Measurements from ENCODE around the gene SMAD2. TPM values are rescaled to one million over a fixed set of nuclear protein-coding genes. Genes with fewer than 3 reads are reported as not detected.

SMAD2 gene
- total RNA-seq, 1 experiment from 2014 or later, result 121 TPM

DNA sequence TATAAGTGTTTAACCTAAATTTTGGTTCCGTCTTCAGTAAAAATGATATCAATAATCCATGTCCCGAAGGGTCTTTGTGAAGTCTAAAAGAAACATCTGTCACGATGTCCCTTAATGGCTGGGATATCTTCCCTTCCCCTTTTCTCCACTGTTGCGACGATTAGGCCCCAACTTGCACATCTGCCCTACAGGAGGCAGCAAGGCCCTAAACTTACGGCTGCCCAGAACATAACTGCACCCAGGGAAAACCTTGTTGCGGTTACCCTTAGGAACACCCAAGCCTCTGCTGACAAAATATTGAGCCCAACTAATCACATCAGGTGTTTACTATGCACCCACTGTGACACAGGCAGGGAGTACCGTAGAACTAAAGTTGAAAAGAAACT is 1.3 kb upstream of the SMAD2 start:
- Histone ChIP-seq H3K79me1 (ENCODE audit: insufficient read depth, low read depth, low read length, poor library complexity, severe bottlenecking) (no peaks in the 10 kb centered on the region), H2AK5ac (ENCODE audit: insufficient read length, low read length) (no peak overlapping the region), H3K9ac (ENCODE audit: extremely low read depth, insufficient read length, low read length) (peak overlapping the region; percentile 42), H4K91ac (ENCODE audit: insufficient read length, low read depth, low read length) (no peak overlapping the region), H3T11ph (ENCODE audit: low read length) (no peak overlapping the region), H3K23me2 (ENCODE audit: insufficient read length, low read depth, low read length, poor library complexity, severe bottlenecking) (peaks cover 5% of the 10 kb centered on the region), H3K79me2 (ENCODE audit: insufficient read depth, low read length) (peaks cover 21% of the 10 kb centered on the region; the same call in 1 of the 2 replicates), H2BK15ac (ENCODE audit: low read depth, low read length) (no peak overlapping the region), H4K20me1 (ENCODE audit: control insufficient read depth, insufficient read depth, insufficient read length) (no peaks in the 10 kb centered on the region), H3K14ac (ENCODE audit: insufficient read depth, low read length) (no peak overlapping the region), H4K8ac (replicated peaks; ENCODE audit: insufficient read length, low read depth, low read length) (no peak overlapping the region), H2AFZ (ENCODE audit: low read length) (no peak overlapping the region), H2BK120ac (ENCODE audit: low read depth, low read length, poor library complexity, severe bottlenecking) (no peak overlapping the region), H3K27me3 (ENCODE audit: insufficient read depth, low read length) (no peaks in the 10 kb centered on the region), H3K4me2 (ENCODE audit: insufficient read depth, insufficient read length, low read length) (peak overlapping the region; percentile 77), H3K9me3 (ENCODE audit: control insufficient read depth, low read depth, low read length) (no peaks in the 10 kb centered on the region), H3K4me1 (ENCODE audit: insufficient read depth, low read length) (peaks cover 11% of the 10 kb centered on the region), H2BK20ac (ENCODE audit: low read depth, low read length, poor library complexity, severe bottlenecking) (no peak overlapping the region), H3K18ac (ENCODE audit: insufficient read length, low read depth, low read length) (no peak overlapping the region), H3K56ac (ENCODE audit: insufficient read length, low read depth, low read length) (no peak overlapping the region), H3K23ac (ENCODE audit: insufficient read length, low read depth, low read length) (no peak overlapping the region), H3K4ac (ENCODE audit: low read depth, low read length) (no peak overlapping the region), H4K5ac (ENCODE audit: insufficient read length, low read depth, low read length) (no peak overlapping the region), H2BK5ac (ENCODE audit: insufficient read length, low read length) (no peak overlapping the region), H3K27ac (ENCODE audit: insufficient read length, low read depth, low read length) (peak overlapping the region; percentile 17), H2BK12ac (ENCODE audit: insufficient read length, low read depth, low read length) (no peak overlapping the region)
- WGBS (ENCODE audit: extremely low coverage, insufficient read length, low lambda C conversion rate), result no CpG with 5 or more reads among the region's 8 CpGs
- TF ChIP-seq, protein P1, sequence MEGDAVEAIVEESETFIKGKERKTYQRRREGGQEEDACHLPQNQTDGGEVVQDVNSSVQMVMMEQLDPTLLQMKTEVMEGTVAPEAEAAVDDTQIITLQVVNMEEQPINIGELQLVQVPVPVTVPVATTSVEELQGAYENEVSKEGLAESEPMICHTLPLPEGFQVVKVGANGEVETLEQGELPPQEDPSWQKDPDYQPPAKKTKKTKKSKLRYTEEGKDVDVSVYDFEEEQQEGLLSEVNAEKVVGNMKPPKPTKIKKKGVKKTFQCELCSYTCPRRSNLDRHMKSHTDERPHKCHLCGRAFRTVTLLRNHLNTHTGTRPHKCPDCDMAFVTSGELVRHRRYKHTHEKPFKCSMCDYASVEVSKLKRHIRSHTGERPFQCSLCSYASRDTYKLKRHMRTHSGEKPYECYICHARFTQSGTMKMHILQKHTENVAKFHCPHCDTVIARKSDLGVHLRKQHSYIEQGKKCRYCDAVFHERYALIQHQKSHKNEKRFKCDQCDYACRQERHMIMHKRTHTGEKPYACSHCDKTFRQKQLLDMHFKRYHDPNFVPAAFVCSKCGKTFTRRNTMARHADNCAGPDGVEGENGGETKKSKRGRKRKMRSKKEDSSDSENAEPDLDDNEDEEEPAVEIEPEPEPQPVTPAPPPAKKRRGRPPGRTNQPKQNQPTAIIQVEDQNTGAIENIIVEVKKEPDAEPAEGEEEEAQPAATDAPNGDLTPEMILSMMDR (conservative IDR thresholded peaks at IDR 0.05), result peak; percentile 59; the same call in 2 of the 3 replicates
- Mint-ChIP-seq H3K4me1 (peaks cover 46 to 47% of the 10 kb centered on the region in 2 experiments), H3K9me3 (no peaks in the 10 kb centered on the region; a peak in 1 of 5 replicates), H3K27ac (peak overlapping the region; percentile 90 to 94 (median 90)), H3K4me3 (peak overlapping the region; percentile 65 to 79), H3K36me3 (ENCODE audit: insufficient read depth in 1 of 3, low read depth in 3 of 3) (peaks cover 0 to 2% (median 0%) of the 10 kb centered on the region in 3 experiments; a peak in 1 of 7 replicates), H3K27me3 (ENCODE audit: low read depth) (no peaks in the 10 kb centered on the region)
- DNase-seq, result peak; percentile 69

All from H9 (cell line).